Activated T-helper 2 cell treated with anti-CD3 and anti-CD28 coated beads, Interferon-gamma antibody, Interleukin-2, Interleukin-4, amounts not matched to agents 10 μg/mL and 5 μg/mL and 100 μg/mL, durations not matched to agents 14 hours and 24 hours and 36 hours (primary cell): ENCODE measurements around the gene AUNIP. TPM values are rescaled to one million over a fixed set of nuclear protein-coding genes. Genes with fewer than 3 reads are reported as not detected.

Experiments used
- total RNA-seq: library from RNA; stranded (reverse); gene quantifications from 2 replicates; pipeline ENCODE4 v1.2.3, GENCODE V29; 2022

The AUNIP gene
- total RNA-seq, 1 donor from 2014 or later: 10.9 TPM

Other genes with a start within 250 kb of the AUNIP start
- 4.1 and 5.0 TPM in 2 replicates for gene MAN1C1, start 242.7 kb downstream of the AUNIP start, total RNA-seq
- 8.0 and 8.2 TPM in 2 replicates for gene SELENON, start 59.3 kb downstream of the AUNIP start, total RNA-seq
- 29.6 and 30.0 TPM in 2 replicates for gene MTFR1L, start 39.5 kb downstream of the AUNIP start, total RNA-seq
- 7.4 and 7.9 TPM in 2 replicates for gene PAQR7, start 16.3 kb upstream of the AUNIP start, total RNA-seq
- 334 and 341 TPM in 2 replicates for gene STMN1, start 47.0 kb upstream of the AUNIP start, total RNA-seq
- gene PAFAH2, start 138.6 kb upstream of the AUNIP start, total RNA-seq: 7.3 and 7.7 TPM in 2 replicates
- gene EXTL1, start 162.3 kb upstream of the AUNIP start, total RNA-seq: not detected in 2 replicates
- not detected in 2 replicates for gene SLC30A2, start 186.7 kb upstream of the AUNIP start, total RNA-seq
- gene TRIM63, start 208.2 kb upstream of the AUNIP start, total RNA-seq: not detected in 2 replicates